Esophagus muscularis mucosa (tissue), 4 donors: ENCODE measurements around the gene MTA2.

ENCODE experiments used
- EP300 ChIP-seq: sonication (generic); formaldehyde crosslinking; IDR thresholded peaks from one replicate; pipeline ENCODE4 v1.6.1; 2017; ENCODE audit warnings: antibody characterized with exemption
- POLR2A ChIP-seq: fragments of 450-650 bp; IDR thresholded peaks from one replicate; pipeline ENCODE4 v1.6.1; 2017; ENCODE audit warnings: antibody characterized with exemption, moderate library complexity, mild to moderate bottlenecking, low read depth
- POLR2AphosphoS5 ChIP-seq, 2 donors: sonication (generic); formaldehyde crosslinking; IDR thresholded peaks; one replicate each; pipeline ENCODE4 v1.6.1; 2017; ENCODE audit warnings: antibody characterized with exemption in 2 of 2
- TF ChIP-seq, protein P1 (sequence below), 3 experiments: fragments of 200-600 bp in 2 of 3; fragments of 450-650 bp in 1 of 3; sonication (generic) in 2 of 3; IDR thresholded peaks; one replicate each; pipeline ENCODE4 v1.5.1; 2017 to 2019; ENCODE audit warnings: antibody characterized with exemption in 3 of 3, mild to moderate bottlenecking in 2 of 3, moderate library complexity in 1 of 3

DNA sequence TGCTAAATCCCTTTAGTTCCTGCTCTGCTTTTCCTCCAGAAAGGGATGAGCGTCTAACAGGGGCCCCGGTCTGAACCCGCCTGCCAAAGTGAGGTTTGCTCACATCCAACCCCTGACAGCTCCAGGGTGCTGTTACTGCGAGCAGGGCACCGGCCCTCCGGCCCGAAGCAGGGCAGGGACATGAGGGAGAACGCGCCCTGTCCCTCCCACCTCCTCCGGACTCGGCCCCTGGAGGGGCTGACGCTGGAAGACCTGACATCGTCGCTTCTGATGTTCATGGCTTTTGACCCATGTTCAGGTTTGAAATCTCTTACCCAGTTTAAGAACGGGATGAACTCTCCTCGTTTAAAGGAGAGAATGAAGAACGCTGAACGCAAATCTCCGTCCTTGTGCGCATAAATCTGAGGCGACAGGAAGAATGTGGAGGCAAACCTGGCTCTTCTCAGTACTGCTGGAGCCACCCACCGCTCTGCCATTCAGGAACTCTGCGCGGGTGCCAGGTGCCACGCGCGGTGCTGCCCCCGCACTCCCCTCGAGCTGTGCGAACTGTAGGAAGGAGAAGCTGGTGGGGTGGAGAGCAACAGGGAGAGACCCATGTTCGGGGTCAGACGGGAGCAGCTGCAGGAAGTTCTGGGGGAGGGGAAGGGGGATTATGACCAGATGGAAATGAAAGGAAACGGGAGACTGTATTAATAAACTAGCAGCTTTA is 27.1 kb downstream of the MTA2 start:
- no peak for TF ChIP-seq POLR2A
- TF ChIP-seq EP300, result no peak
- TF ChIP-seq, protein P1, sequence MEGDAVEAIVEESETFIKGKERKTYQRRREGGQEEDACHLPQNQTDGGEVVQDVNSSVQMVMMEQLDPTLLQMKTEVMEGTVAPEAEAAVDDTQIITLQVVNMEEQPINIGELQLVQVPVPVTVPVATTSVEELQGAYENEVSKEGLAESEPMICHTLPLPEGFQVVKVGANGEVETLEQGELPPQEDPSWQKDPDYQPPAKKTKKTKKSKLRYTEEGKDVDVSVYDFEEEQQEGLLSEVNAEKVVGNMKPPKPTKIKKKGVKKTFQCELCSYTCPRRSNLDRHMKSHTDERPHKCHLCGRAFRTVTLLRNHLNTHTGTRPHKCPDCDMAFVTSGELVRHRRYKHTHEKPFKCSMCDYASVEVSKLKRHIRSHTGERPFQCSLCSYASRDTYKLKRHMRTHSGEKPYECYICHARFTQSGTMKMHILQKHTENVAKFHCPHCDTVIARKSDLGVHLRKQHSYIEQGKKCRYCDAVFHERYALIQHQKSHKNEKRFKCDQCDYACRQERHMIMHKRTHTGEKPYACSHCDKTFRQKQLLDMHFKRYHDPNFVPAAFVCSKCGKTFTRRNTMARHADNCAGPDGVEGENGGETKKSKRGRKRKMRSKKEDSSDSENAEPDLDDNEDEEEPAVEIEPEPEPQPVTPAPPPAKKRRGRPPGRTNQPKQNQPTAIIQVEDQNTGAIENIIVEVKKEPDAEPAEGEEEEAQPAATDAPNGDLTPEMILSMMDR (IDR thresholded peaks at IDR 0.05), result no peak
- peak in 1 of 2 donors; percentile 12 for TF ChIP-seq POLR2AphosphoS5 (IDR thresholded peaks at IDR 0.05)
